Activated CD8-positive, alpha-beta memory T cell treated with anti-CD3 and anti-CD28 coated beads for 36 hours (primary cell): ENCODE data around the gene FAM83B. TPM values are rescaled to one million over a fixed set of nuclear protein-coding genes. Genes with fewer than 3 reads are reported as not detected.

Source experiments
- CTCF ChIA-PET: fragments of 350-600 bp; sonication (Branson Sonifier 250); formaldehyde crosslinking; loops from one replicate; lab custom pipeline; 2021; ENCODE audit warnings: antibody characterized with exemption; lab: Charles Lee
- POLR2A ChIA-PET: fragments of 350-600 bp; sonication (Branson Sonifier 250); formaldehyde crosslinking; loops from one replicate; lab custom pipeline; 2021; ENCODE audit warnings: antibody characterized with exemption; lab: Charles Lee
- total RNA-seq, 2 experiments: library from RNA; stranded (reverse); gene quantifications; one replicate each; pipeline ENCODE4 v1.2.3, GENCODE V29; 2021

FAM83B gene
- total RNA-seq, 2 experiments from 2014 or later, result not detected

- POLR2A ChIA-PET, result no interaction called here
- CTCF ChIA-PET, result no interaction called here
Measured at GRCh38 chr6:54891536-54891935, 45.0 kb downstream of the FAM83B start.

GRCh38 chr6:54892831-54893230, 46.3 kb downstream of the FAM83B start:
- ChIA-PET CTCF (interaction anchor here (0.5 kb wide), 1 partner anchor 12 kb away, joined by 4 read pairs; no protein-coding TSS in a partner anchor), POLR2A (no interaction called here)

GRCh38 chr6:54893818-54894217, 47.2 kb downstream of the FAM83B start:
- POLR2A ChIA-PET, result no interaction called here
- CTCF ChIA-PET, result no interaction called here

GRCh38 chr6:54896302-54896701, 49.7 kb downstream of the FAM83B start:
- ChIA-PET CTCF (no interaction called here), POLR2A (no interaction called here)

GRCh38 chr6:54897462-54898189, 51.1 kb downstream of the FAM83B start:
- CTCF ChIA-PET, result no interaction called here
- POLR2A ChIA-PET, result no interaction called here

GRCh38 chr6:54898767-54899166, 52.2 kb downstream of the FAM83B start:
- ChIA-PET POLR2A (no interaction called here), CTCF (no interaction called here)

- ChIA-PET CTCF (no interaction called here), POLR2A (no interaction called here)
Measured at GRCh38 chr6:54899442-54899841, 52.9 kb downstream of the FAM83B start.

- ChIA-PET POLR2A (no interaction called here), CTCF (no interaction called here)
Measured at GRCh38 chr6:54899986-54900385, 53.4 kb downstream of the FAM83B start.

- CTCF ChIA-PET, result no interaction called here
Measured at GRCh38 chr6:54900666-54901065, 54.1 kb downstream of the FAM83B start.

GRCh38 chr6:54903884-54904283, 57.3 kb downstream of the FAM83B start:
- POLR2A ChIA-PET, result no interaction called here
- CTCF ChIA-PET, result no interaction called here

More at GRCh38 chr6:54900666-54901065, 54.1 kb downstream of the FAM83B start:
- POLR2A ChIA-PET, result no interaction called here

- POLR2A ChIA-PET, result no interaction called here
- CTCF ChIA-PET, result no interaction called here
Measured at GRCh38 chr6:54907355-54907754, 60.8 kb downstream of the FAM83B start.

- CTCF ChIA-PET, result no interaction called here
Measured at GRCh38 chr6:54909184-54909583, 62.6 kb downstream of the FAM83B start.

GRCh38 chr6:54910431-54910884, 63.9 kb downstream of the FAM83B start:
- ChIA-PET POLR2A (no interaction called here), CTCF (no interaction called here)

More at GRCh38 chr6:54909184-54909583, 62.6 kb downstream of the FAM83B start:
- POLR2A ChIA-PET, result no interaction called here

- POLR2A ChIA-PET, result no interaction called here
- CTCF ChIA-PET, result interaction anchor here (0.6 kb wide), 1 partner anchor 791 kb away, joined by 4 read pairs; no protein-coding TSS in a partner anchor
Measured at GRCh38 chr6:54910921-54911320, 64.3 kb downstream of the FAM83B start.

- ChIA-PET POLR2A (no interaction called here), CTCF (no interaction called here)
Measured at GRCh38 chr6:54913211-54913610, 66.6 kb downstream of the FAM83B start.

- ChIA-PET POLR2A (no interaction called here), CTCF (no interaction called here)
Measured at GRCh38 chr6:54916858-54917257, 70.3 kb downstream of the FAM83B start.

GRCh38 chr6:54920628-54921027, 74.1 kb downstream of the FAM83B start:
- ChIA-PET CTCF (no interaction called here), POLR2A (no interaction called here)

GRCh38 chr6:54921891-54922290, 75.3 kb downstream of the FAM83B start:
- ChIA-PET POLR2A (no interaction called here), CTCF (no interaction called here)

GRCh38 chr6:54929245-54929909, 82.8 kb downstream of the FAM83B start:
- ChIA-PET POLR2A (no interaction called here), CTCF (no interaction called here)

GRCh38 chr6:54932622-54933021, 86.1 kb downstream of the FAM83B start:
- ChIA-PET CTCF (no interaction called here), POLR2A (no interaction called here)

GRCh38 chr6:54935739-54936138, 89.2 kb downstream of the FAM83B start:
- POLR2A ChIA-PET, result no interaction called here
- CTCF ChIA-PET, result no interaction called here
